Thymus (tissue), 14 donors: Measurements from ENCODE around the gene ZFP69. TPM values are rescaled to one million over a fixed set of nuclear protein-coding genes. Genes with fewer than 3 reads are reported as not detected.
A peak's percentile ranks its signal among the peaks of the same experiment; 100 is the strongest.

Source experiments
- DNase-seq, 9 donors: peaks; one replicate each; pipeline ENCODE4 v3.0.0-alpha.2; 2013; ENCODE audit warnings: low spot score in 9 of 9, low read depth in 6 of 9, missing footprints in 1 of 9
- H3K27ac ChIP-seq, 2 donors: one replicate each; pipeline ENCODE4 v1.5.1; 2013; ENCODE audit warnings: control low read depth in 1 of 2, low read depth in 1 of 2, low read length in 1 of 2, mild to moderate bottlenecking in 1 of 2, moderate library complexity in 1 of 2
- H3K27me3 ChIP-seq, 2 donors: one replicate each; pipeline ENCODE4 v1.5.1; 2013; ENCODE audit warnings: low read length in 1 of 2; ENCODE audit not compliant: control insufficient read depth in 2 of 2, insufficient read depth in 1 of 2
- H3K36me3 ChIP-seq, 2 donors: one replicate each; pipeline ENCODE4 v1.5.1; 2013; ENCODE audit warnings: low read length in 1 of 2, mild to moderate bottlenecking in 1 of 2, moderate library complexity in 1 of 2; ENCODE audit not compliant: control insufficient read depth in 2 of 2, insufficient read depth in 2 of 2
- H3K4me1 ChIP-seq, 2 donors: one replicate each; pipeline ENCODE4 v1.5.1; 2013; ENCODE audit warnings: low read length in 2 of 2; ENCODE audit not compliant: control insufficient read depth in 2 of 2, insufficient read depth in 2 of 2
- H3K4me3 ChIP-seq, 2 donors: one replicate each; pipeline ENCODE4 v1.5.1; 2013; ENCODE audit warnings: low read length in 2 of 2, control low read depth in 1 of 2, mild to moderate bottlenecking in 1 of 2
- H3K9me3 ChIP-seq, 2 donors: one replicate each; pipeline ENCODE4 v1.5.1; 2013; ENCODE audit warnings: low read length in 1 of 2, mild to moderate bottlenecking in 1 of 2; ENCODE audit not compliant: control insufficient read depth in 2 of 2, insufficient read depth in 1 of 2
- WGBS: extraction: QIAGEN DNeasy Blood & Tissue Kit; methylation state at CpG from one replicate; pipeline ENCODE4 v1.1.7; 2013; 5-methylcytosine and 5-hydroxymethylcytosine counted together
- long read RNA-seq, 10 donors: transcript quantifications; one replicate each; lab custom pipeline, GENCODE V29; 2026
- polyA plus RNA-seq: library from polyadenylated mRNA; stranded (reverse); fragments of 200-250 nt; gene quantifications from one replicate; pipeline ENCODE4 v1.2.3, GENCODE V29; 2013
- total RNA-seq: library from RNA; stranded (reverse); fragments of 120-200 nt; gene quantifications from one replicate; pipeline ENCODE4 v1.2.4, GENCODE V29; 2013
- donor health status: healthy.

The ZFP69 gene
- total RNA-seq (4.4 TPM), polyA plus RNA-seq (9.5 TPM)
- long read RNA-seq, donor 1: 0 reads
- long read RNA-seq, donor 2, partial matches to known transcripts: 0 of 1 reads
- long read RNA-seq, donor 2, other reads (novel, unspliced or antisense): 0 of 1 reads
- long read RNA-seq, donor 3: 0 reads
- long read RNA-seq, donor 4, partial matches to known transcripts: 0 of 5 reads
- long read RNA-seq, donor 4, other reads (novel, unspliced or antisense): 5 of 5 reads
- long read RNA-seq, donor 5, partial matches to known transcripts: 0 of 5 reads
- long read RNA-seq, donor 5, other reads (novel, unspliced or antisense): 5 of 5 reads
- long read RNA-seq, donor 6: 0 reads
- long read RNA-seq, donor 7: 0 reads
- long read RNA-seq, donor 8: 0 reads
- long read RNA-seq, donor 9: 0 reads
- long read RNA-seq, donor 10: 0 reads

GRCh38 chr1:40476924-40477677 lies at the start of gene ZFP69:
TSS of gene ZFP69 (plus strand) at chr1:40477290. CDS start at chr1:40479362, 2,072 bp downstream.
- Histone ChIP-seq H3K9me3 (peaks cover 0 to 15% of the 10 kb centered on the region in 2 donors), H3K27me3 (no peaks in the 10 kb centered on the region), H3K27ac (peak within 1 kb of the TSS; percentile 56 to 80), H3K4me1 (peaks cover 8 to 15% of the 10 kb centered on the region in 2 donors), H3K4me3 (peak within 1 kb of the TSS; percentile 64 to 74), H3K36me3 (peaks cover 0 to 5% of the 10 kb centered on the region in 2 donors)
- WGBS: 1% methylated on average over 65 of the region's 65 CpGs
- DNase-seq: peak; percentile 33 to 90 (median 73)

- Histone ChIP-seq H3K9me3 (no peaks in the 10 kb centered on the region), H3K27me3 (no peaks in the 10 kb centered on the region), H3K4me1 (no peaks in the 10 kb centered on the region), H3K4me3 (no peak overlapping the region), H3K27ac (no peak overlapping the region), H3K36me3 (no peaks in the 10 kb centered on the region)
- DNase-seq: no peak
These were observed 45.7 kb upstream of the ZFP69 start for GRCh38 chr1:40431385-40431784.

- 91% methylated on average over 3 of the region's 3 CpGs for WGBS
- H3K27ac ChIP-seq: no peak overlapping the region
- DNase-seq: no peak
- H3K4me3 ChIP-seq: no peak overlapping the region
- H3K36me3 ChIP-seq: no peaks in the 10 kb centered on the region
- no peaks in the 10 kb centered on the region for H3K9me3 ChIP-seq
- H3K4me1 ChIP-seq: no peaks in the 10 kb centered on the region
- no peaks in the 10 kb centered on the region for H3K27me3 ChIP-seq
These were observed 44.3 kb upstream of the ZFP69 start for GRCh38 chr1:40432644-40433390.

- no peak for DNase-seq
- no peak overlapping the region for H3K4me3 ChIP-seq
- H3K9me3 ChIP-seq: no peaks in the 10 kb centered on the region
- H3K27ac ChIP-seq: no peak overlapping the region
- no peaks in the 10 kb centered on the region for H3K27me3 ChIP-seq
- H3K36me3 ChIP-seq: no peaks in the 10 kb centered on the region
- 97% methylated on average over 5 of the region's 5 CpGs for WGBS
- no peaks in the 10 kb centered on the region for H3K4me1 ChIP-seq
These were observed 41.6 kb upstream of the ZFP69 start for GRCh38 chr1:40435471-40435870.

- DNase-seq: no peak
- Histone ChIP-seq H3K27me3 (no peaks in the 10 kb centered on the region), H3K4me1 (no peaks in the 10 kb centered on the region), H3K4me3 (no peak overlapping the region), H3K9me3 (no peaks in the 10 kb centered on the region), H3K27ac (no peak overlapping the region), H3K36me3 (no peaks in the 10 kb centered on the region)
- 97% methylated on average over 4 of the region's 4 CpGs for WGBS
These were observed 41.2 kb upstream of the ZFP69 start for GRCh38 chr1:40435876-40436275.

GRCh38 chr1:40438391-40439015 lies 38.6 kb upstream of the ZFP69 start:
- no peaks in the 10 kb centered on the region for H3K27me3 ChIP-seq
- H3K36me3 ChIP-seq: no peaks in the 10 kb centered on the region
- H3K4me1 ChIP-seq: no peaks in the 10 kb centered on the region
- no peaks in the 10 kb centered on the region for H3K9me3 ChIP-seq
- no peak overlapping the region for H3K4me3 ChIP-seq
- 72% methylated on average over 3 of the region's 3 CpGs for WGBS
- DNase-seq: peak in 4 of 9 donors; percentile 15 to 48 (median 26)
- H3K27ac ChIP-seq: no peak overlapping the region

GRCh38 chr1:40439247-40439646 lies 37.8 kb upstream of the ZFP69 start:
- Histone ChIP-seq H3K9me3 (no peaks in the 10 kb centered on the region), H3K4me1 (no peaks in the 10 kb centered on the region), H3K27ac (no peak overlapping the region), H3K36me3 (no peaks in the 10 kb centered on the region), H3K4me3 (no peak overlapping the region), H3K27me3 (no peaks in the 10 kb centered on the region)
- 94% methylated on average over 5 of the region's 5 CpGs for WGBS
- DNase-seq: no peak

- H3K27ac ChIP-seq: peak within 1 kb of the TSS; percentile 72 to 84
- peaks cover 0 to 10% of the 10 kb centered on the region in 2 donors for H3K4me1 ChIP-seq
- peaks cover 0 to 4% of the 10 kb centered on the region in 2 donors for H3K36me3 ChIP-seq
- under 1% methylated on average over 64 of the region's 64 CpGs for WGBS
- DNase-seq: peak; percentile 57 to 91 (median 75)
- no peaks in the 10 kb centered on the region for H3K27me3 ChIP-seq
- peaks cover 1 to 6% of the 10 kb centered on the region in 2 donors for H3K9me3 ChIP-seq
- H3K4me3 ChIP-seq: peak within 1 kb of the TSS; percentile 63 to 69
These were observed 27.2 kb upstream of the ZFP69 start, which contains the start of gene ZFP69B for GRCh38 chr1:40449684-40450494. TSS of gene ZFP69B (plus strand) at chr1:40450476. CDS start at chr1:40450962, 486 bp downstream.
